T-helper 9 cell (primary cell): Measurements from ENCODE around the gene TBC1D20.
"Not testable (repeated sequence)": the region's sequence is repeated elsewhere in the genome, so short reads cannot be mapped to it uniquely, and the experiment has no call there.

ENCODE experiments used
- DNase-seq: peaks from one replicate; pipeline ENCODE4 v3.0.0-alpha.2; 2020
- total RNA-seq, 2 donors: gene quantifications; one replicate each; lab custom pipeline; 2026; lab: John Stamatoyannopoulos, UW

Gene TBC1D20
- total RNA-seq = 32.3 to 65.7 reads per million in 2 donors

- DNase-seq = peak; percentile 80
Measured at GRCh38 chr20:462199-462991, at the start of gene TBC1D20. TBC1D20 (minus strand) TSS chr20:462533; CDS start chr20:462405, 128 bp downstream.

GRCh38 chr20:510328-511057 is 48.2 kb upstream of the TBC1D20 start:
- not testable (repeated sequence) for DNase-seq

- DNase-seq = not testable (repeated sequence)
Measured at GRCh38 chr20:508364-508787, 46.0 kb upstream of the TBC1D20 start.

GRCh38 chr20:507761-508332 is 45.5 kb upstream of the TBC1D20 start:
- no peak for DNase-seq

GRCh38 chr20:507006-507758 is 44.8 kb upstream of the TBC1D20 start:
- DNase-seq = no peak

- no peak for DNase-seq
Measured at GRCh38 chr20:504632-505075, 42.3 kb upstream of the TBC1D20 start.

- no peak for DNase-seq
Measured at GRCh38 chr20:503048-503737, 40.9 kb upstream of the TBC1D20 start.

GRCh38 chr20:497979-498378 is 35.6 kb upstream of the TBC1D20 start:
- no peak for DNase-seq

GRCh38 chr20:496126-496696 is 33.9 kb upstream of the TBC1D20 start:
- no peak for DNase-seq

GRCh38 chr20:492159-492558 is 29.8 kb upstream of the TBC1D20 start:
- no peak for DNase-seq

- no peak for DNase-seq
Measured at GRCh38 chr20:487655-488054, 25.3 kb upstream of the TBC1D20 start.

GRCh38 chr20:483815-484644 is 21.7 kb upstream of the TBC1D20 start:
- DNase-seq = no peak

GRCh38 chr20:481167-481566 is 18.8 kb upstream of the TBC1D20 start:
- DNase-seq = no peak

- DNase-seq = no peak
Measured at GRCh38 chr20:480044-480443, 17.7 kb upstream of the TBC1D20 start.

- no peak for DNase-seq
Measured at GRCh38 chr20:479487-479886, 17.2 kb upstream of the TBC1D20 start.

- DNase-seq = no peak
Measured at GRCh38 chr20:478949-479429, 16.7 kb upstream of the TBC1D20 start.

GRCh38 chr20:478010-478948 is 15.9 kb upstream of the TBC1D20 start:
- no peak for DNase-seq

GRCh38 chr20:476561-477249 is 14.4 kb upstream of the TBC1D20 start:
- not testable (repeated sequence) for DNase-seq
